ENCODE data around the gene PSME2.

Gene PSME2

DNA sequence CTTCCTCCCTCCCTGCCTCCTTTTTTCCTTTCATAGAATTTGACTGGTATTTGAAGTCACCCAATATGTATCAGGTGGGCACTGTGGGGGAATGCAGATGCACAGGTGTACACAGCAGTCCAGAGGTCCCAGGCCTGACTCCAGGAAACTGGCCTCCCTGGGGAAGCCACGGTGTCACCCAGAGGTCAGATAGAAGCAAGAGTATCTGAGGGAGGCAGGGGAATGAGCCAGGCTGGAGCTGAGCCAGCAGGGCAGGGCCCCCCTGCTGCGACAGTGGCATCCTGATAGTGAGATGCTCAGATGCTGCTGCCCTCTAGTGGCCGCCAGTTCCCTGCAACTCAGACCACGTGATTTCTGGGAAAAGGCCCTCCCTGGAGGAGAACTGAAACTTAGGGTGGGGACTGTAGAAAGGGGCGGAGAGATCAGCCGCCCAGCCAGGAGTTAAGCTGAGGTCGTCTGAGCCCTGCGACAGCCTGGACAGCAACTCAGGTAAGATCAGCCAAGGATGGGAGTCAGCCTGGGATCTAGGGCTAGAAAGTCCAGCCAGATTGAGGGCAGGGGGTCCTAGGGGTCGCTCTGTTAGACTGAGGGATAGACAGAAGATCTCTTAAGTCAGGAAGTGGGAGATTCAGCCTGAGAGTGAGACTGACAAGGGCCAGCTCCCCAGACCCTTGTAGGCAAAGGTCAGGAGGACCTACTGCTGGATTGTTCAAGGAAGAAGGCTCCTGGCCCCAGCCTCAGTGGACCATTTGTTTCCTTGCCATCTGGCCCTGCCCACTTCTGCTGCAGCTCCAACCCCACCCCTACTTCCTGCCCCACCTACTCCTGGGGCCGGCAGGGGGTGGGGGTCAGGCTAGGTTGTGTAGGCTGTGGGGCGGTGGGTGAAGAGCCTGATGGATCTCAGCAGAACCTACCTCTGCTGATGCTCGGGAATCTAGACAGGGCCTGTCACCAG lies 14.7 kb upstream of the PSME2 start, which contains the start of gene IRF9:
Gene IRF9 (plus strand): TSS at position 416 of the 955 bp plus-strand sequence. CDS start 880 bp downstream, outside the sequence.
- POLR2A ChIA-PET, result interaction anchor here (0.6 to 2.7 kb wide), 11 partner anchors 9 to 81 kb away, joined by 3 to 13 read pairs (median 5); partner anchors contain the start of genes DCAF11, EMC9, NRL and PCK2
- H3K4me3 ChIP-seq (ENCODE audit: low read depth, low read length), result peak within 1 kb of the TSS; percentile 93
- CTCF ChIA-PET, result interaction anchor here (0.6 to 6.9 kb wide), 39 partner anchors 9 to 147 kb away, joined by 3 to 165 read pairs (median 4); partner anchors contain the start of genes CIDEB, DCAF11, DHRS1 and EMC9
- TF ChIP-seq, protein P1, sequence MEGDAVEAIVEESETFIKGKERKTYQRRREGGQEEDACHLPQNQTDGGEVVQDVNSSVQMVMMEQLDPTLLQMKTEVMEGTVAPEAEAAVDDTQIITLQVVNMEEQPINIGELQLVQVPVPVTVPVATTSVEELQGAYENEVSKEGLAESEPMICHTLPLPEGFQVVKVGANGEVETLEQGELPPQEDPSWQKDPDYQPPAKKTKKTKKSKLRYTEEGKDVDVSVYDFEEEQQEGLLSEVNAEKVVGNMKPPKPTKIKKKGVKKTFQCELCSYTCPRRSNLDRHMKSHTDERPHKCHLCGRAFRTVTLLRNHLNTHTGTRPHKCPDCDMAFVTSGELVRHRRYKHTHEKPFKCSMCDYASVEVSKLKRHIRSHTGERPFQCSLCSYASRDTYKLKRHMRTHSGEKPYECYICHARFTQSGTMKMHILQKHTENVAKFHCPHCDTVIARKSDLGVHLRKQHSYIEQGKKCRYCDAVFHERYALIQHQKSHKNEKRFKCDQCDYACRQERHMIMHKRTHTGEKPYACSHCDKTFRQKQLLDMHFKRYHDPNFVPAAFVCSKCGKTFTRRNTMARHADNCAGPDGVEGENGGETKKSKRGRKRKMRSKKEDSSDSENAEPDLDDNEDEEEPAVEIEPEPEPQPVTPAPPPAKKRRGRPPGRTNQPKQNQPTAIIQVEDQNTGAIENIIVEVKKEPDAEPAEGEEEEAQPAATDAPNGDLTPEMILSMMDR (IDR thresholded peaks at IDR 0.05; ENCODE audit: insufficient read depth, low read length, missing control alignments), result peak; percentile 98
- peak; percentile 72 for DNase-seq (ENCODE audit: low read depth, low spot score)

DNA sequence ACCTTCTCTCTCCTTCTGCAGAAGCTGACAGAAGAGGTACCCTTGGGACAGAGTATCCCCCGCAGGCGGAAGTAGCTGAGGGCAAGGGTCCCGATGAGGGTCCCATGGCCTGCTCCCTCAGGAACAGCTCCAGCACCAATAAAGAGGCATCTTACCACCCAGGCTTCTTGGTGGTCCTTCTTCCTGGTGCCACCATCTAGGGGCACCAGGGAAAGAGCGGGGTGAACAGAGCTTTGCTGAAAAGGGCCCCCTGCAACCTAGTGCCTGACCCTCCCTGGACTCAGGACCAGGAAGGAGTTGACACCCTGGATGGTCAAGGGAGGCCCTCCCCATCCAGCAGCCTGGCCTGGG lies 14.1 kb upstream of the PSME2 start:
- TF ChIP-seq, protein P1 (IDR thresholded peaks at IDR 0.05; ENCODE audit: insufficient read depth, low read length, missing control alignments), result no peak
- no peak overlapping the region for H3K4me3 ChIP-seq (ENCODE audit: low read depth, low read length)
- CTCF ChIA-PET, result interaction anchor here (0.8 to 6.9 kb wide), 24 partner anchors 9 to 137 kb away, joined by 3 to 165 read pairs (median 12); partner anchors contain the start of genes DCAF11, DHRS1, EMC9 and IPO4
- POLR2A ChIA-PET, result interaction anchor here (1.6 to 2.7 kb wide), 4 partner anchors 9 to 66 kb away, joined by 5 to 13 read pairs (median 8); partner anchors contain the start of genes EMC9, PCK2, PSME2 and RNF31
- no peak for DNase-seq (ENCODE audit: low read depth, low spot score)

DNA sequence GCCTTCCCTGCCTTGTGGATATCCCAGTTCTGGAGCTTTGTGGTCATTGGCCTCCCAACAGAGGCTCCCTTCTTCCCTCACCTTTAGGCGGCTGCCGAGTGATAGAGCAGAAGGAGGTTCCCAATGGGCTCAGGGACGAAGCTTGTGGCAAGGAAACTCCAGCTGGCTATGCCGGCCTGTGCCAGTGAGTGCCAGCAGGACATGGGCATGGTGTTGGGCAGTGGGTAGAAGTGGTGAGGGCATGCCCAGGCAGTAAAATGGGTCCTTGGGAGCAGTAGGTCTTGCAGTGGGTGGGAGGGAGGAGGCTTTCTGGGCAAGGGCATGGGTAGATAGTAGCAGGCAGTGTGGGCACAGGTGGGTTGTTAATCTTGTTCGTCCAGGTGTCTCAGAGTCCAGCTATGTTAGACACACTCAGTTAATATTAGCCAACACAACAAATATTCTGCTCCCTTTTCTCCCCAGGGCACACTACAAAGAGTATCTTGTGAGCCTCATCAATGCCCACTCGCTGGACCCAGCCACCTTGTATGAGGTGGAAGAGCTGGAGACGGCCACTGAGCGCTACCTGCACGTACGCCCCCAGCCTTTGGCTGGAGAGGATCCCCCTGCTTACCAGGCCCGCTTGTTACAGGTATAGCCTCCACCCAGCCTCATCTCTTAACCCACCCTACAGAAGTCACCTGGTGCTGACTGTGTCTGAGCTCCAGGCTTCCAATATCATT lies 13.5 kb upstream of the PSME2 start:
- POLR2A ChIA-PET, result interaction anchor here (1.1 to 2.7 kb wide), 5 partner anchors 9 to 66 kb away, joined by 4 to 13 read pairs (median 8); partner anchors contain the start of genes EMC9, PCK2, PSME2 and RNF31

DNA sequence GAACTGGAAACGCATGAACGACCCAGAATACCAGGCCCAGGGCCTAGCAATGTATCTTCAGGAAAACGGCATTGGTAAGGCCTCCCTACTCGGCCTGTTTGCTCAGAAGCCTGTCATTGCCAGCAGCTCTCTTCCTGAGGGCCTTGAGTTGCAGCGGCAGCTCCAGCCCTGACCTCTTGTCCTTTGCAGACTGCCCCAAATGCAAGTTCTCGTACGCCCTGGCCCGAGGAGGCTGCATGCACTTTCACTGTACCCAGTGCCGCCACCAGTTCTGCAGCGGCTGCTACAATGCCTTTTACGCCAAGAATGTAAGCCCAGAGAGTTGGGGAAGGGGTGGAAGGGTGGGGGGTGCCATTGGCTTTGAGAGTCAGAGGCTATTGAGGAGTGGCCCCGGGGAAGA lies 10.9 kb upstream of the PSME2 start:
- DNase-seq (ENCODE audit: low read depth, low spot score), result no peak
- ChIA-PET POLR2A (no interaction called here), CTCF (interaction anchor here (1.2 to 6.9 kb wide), 4 partner anchors 8 to 151 kb away, joined by 3 to 165 read pairs (median 4); partner anchors contain the start of genes CIDEB, PSME2 and RNF31)
- TF ChIP-seq, protein P1 (IDR thresholded peaks at IDR 0.05; ENCODE audit: insufficient read depth, low read length, missing control alignments), result no peak
- H3K4me3 ChIP-seq (ENCODE audit: low read depth, low read length), result no peak overlapping the region

More for the DNA sequence above, 13.5 kb upstream of the PSME2 start:
- CTCF ChIA-PET, result interaction anchor here (0.7 to 6.9 kb wide), 22 partner anchors 10 to 148 kb away, joined by 3 to 165 read pairs (median 15); partner anchors contain the start of genes CIDEB, DCAF11, DHRS1 and EMC9
- H3K4me3 ChIP-seq (ENCODE audit: low read depth, low read length), result no peak overlapping the region
- TF ChIP-seq, protein P1 (IDR thresholded peaks at IDR 0.05; ENCODE audit: insufficient read depth, low read length, missing control alignments), result no peak
- no peak for DNase-seq (ENCODE audit: low read depth, low spot score)

DNA sequence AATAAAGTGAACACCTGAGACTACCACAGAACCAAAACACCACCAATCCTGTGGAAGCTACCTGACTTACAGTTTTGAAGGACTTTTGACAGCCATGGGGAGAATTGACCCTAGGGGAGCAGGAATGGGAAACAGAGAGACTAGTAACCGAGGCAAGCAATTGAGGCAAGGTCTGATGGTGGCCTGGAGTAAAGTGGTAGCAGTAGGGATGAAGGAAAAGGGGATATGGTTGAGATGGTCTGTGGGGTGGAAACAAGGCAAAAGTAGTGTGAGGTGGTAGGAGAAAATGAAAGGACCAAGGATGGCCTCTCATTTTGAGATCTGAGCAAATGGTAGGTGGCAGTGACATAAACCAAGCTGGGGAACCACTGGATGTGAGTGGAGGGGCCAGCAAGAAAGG lies 10.4 kb upstream of the PSME2 start:
- ChIA-PET CTCF (interaction anchor here (1.2 to 1.7 kb wide), 4 partner anchors 10 to 151 kb away, joined by 3 to 8 read pairs (median 4); partner anchors contain the start of genes CIDEB and RNF31), POLR2A (interaction anchor here (1.7 kb wide), 1 partner anchor 10 kb away, joined by 5 read pairs; the partner anchor contains the start of genes PSME2 and RNF31)
- no peak for DNase-seq (ENCODE audit: low read depth, low spot score)

More for the DNA sequence above, 10.4 kb upstream of the PSME2 start:
- TF ChIP-seq, protein P1 (IDR thresholded peaks at IDR 0.05; ENCODE audit: insufficient read depth, low read length, missing control alignments), result no peak
- H3K4me3 ChIP-seq (ENCODE audit: low read depth, low read length), result no peak overlapping the region

Measured in AG04449 (cell line).